NB4 (cell line): ENCODE measurements around the gene CCDC71.

ENCODE experiments used
- DNase-seq: peaks from one replicate; pipeline ENCODE4 v3.0.0; 2010; ENCODE audit warnings: low read depth
- H3K4me3 ChIP-seq: one replicate; pipeline ENCODE4 v1.5.1; 2011; ENCODE audit warnings: mild to moderate bottlenecking, low read depth, low read length, moderate library complexity
- MYC ChIP-seq: IDR thresholded peaks from 2 replicates; pipeline ENCODE4 v1.6.1; 2011; ENCODE audit warnings: low read depth, low read length
- POLR2A ChIP-seq: IDR thresholded peaks from 2 replicates; pipeline ENCODE4 v1.6.1; 2011; ENCODE audit warnings: mild to moderate bottlenecking; ENCODE audit not compliant: insufficient read length; ENCODE audit errors: extremely low read depth
- TF ChIP-seq, protein P1 (sequence below): IDR thresholded peaks from 2 replicates; pipeline ENCODE4 v1.6.1; 2011; ENCODE audit warnings: low read depth, low read length
- TF ChIP-seq, protein P2 (sequence below): IDR thresholded peaks from one replicate; pipeline ENCODE4 v1.5.1; 2012; ENCODE audit warnings: low read depth, low read length

Gene CCDC71

DNA sequence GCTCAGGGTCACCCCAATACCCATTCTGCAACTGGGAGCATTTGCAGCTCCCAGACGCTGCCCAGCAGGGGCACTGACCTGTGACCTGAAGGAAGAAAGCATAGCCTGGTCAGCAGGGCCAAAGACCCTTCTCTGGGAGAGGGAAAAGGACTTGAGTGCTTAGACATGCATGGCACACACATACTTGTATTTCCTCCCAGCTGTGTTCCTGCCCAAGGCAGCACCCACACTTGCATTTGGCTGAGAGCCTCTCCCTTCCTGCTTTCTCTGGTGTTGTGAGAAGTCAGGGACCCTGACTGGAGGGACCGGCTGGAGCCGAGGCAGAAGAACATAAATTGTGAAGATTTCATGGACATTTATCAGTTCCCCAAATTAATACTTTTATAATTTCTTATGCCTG lies 26.1 kb downstream of the CCDC71 start:
- no peak for DNase-seq
- no peak overlapping the region for H3K4me3 ChIP-seq
- TF ChIP-seq, protein P1, sequence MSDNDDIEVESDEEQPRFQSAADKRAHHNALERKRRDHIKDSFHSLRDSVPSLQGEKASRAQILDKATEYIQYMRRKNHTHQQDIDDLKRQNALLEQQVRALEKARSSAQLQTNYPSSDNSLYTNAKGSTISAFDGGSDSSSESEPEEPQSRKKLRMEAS = no peak
- TF ChIP-seq POLR2A (no peak), MYC (no peak)
- TF ChIP-seq, protein P2, sequence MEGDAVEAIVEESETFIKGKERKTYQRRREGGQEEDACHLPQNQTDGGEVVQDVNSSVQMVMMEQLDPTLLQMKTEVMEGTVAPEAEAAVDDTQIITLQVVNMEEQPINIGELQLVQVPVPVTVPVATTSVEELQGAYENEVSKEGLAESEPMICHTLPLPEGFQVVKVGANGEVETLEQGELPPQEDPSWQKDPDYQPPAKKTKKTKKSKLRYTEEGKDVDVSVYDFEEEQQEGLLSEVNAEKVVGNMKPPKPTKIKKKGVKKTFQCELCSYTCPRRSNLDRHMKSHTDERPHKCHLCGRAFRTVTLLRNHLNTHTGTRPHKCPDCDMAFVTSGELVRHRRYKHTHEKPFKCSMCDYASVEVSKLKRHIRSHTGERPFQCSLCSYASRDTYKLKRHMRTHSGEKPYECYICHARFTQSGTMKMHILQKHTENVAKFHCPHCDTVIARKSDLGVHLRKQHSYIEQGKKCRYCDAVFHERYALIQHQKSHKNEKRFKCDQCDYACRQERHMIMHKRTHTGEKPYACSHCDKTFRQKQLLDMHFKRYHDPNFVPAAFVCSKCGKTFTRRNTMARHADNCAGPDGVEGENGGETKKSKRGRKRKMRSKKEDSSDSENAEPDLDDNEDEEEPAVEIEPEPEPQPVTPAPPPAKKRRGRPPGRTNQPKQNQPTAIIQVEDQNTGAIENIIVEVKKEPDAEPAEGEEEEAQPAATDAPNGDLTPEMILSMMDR = no peak

DNA sequence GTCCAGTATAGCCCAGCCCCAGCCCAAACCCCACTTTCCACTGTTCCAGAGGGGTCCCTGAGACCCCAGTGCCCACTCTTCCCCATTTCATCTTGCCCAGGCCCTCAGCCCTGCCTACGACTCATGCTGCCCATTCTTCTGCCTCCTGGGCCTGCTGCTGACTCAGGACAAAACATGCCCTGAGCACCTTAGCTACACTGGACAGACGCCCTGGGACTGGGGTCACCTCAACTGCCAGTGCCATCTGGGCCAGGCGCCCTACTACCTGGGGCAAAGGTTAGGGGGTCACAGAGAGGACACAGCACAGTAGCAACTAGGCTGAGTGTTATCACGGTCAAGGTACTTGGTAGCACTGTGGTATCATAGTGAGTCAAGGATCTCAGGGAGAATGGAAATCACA lies 30.6 kb downstream of the CCDC71 start:
- no peak for DNase-seq
- H3K4me3 ChIP-seq = no peak overlapping the region
- TF ChIP-seq, protein P2 = no peak
- TF ChIP-seq POLR2A = no peak

DNA sequence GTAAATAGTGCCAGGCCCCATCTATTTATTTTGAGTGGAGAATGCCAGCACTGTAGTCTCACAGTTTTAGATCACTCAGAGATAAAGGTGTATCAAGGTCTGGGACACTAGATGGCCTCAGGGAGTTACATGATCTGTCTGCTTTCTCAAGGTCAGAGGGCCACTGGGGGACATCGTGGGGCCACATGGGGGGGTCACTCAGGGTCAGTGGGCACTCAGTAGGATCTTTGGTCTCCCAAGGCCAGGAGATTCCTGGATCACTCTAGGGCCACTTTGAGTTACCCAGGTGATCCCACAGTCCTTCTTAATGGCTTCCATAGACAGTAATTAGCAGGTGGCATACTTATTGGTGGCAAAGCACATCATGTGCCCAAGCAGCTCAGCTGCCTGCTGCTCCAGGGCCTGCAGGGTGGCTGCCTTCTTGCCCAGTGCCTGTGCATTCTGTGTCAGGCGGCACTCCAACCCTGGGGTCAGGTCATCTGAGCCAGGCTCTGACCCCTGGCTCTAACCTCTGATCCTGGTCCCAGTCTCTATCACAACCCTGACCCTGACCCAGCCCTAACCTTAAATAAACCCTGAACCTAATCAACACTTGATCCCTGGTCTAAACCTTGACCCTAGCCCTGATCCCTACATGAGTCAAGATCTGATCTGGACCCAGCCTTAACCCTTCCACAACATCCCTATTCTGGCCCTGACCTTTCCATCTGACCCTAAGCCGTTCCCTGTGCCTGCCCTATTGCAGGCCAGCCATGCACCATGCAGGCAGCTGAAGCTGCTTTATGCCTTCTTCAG lies 31.5 kb downstream of the CCDC71 start:
- TF ChIP-seq, protein P2 = no peak
- TF ChIP-seq, protein P1 = no peak
- TF ChIP-seq MYC (no peak), POLR2A (no peak)
- no peak for DNase-seq
- H3K4me3 ChIP-seq = no peak overlapping the region

DNA sequence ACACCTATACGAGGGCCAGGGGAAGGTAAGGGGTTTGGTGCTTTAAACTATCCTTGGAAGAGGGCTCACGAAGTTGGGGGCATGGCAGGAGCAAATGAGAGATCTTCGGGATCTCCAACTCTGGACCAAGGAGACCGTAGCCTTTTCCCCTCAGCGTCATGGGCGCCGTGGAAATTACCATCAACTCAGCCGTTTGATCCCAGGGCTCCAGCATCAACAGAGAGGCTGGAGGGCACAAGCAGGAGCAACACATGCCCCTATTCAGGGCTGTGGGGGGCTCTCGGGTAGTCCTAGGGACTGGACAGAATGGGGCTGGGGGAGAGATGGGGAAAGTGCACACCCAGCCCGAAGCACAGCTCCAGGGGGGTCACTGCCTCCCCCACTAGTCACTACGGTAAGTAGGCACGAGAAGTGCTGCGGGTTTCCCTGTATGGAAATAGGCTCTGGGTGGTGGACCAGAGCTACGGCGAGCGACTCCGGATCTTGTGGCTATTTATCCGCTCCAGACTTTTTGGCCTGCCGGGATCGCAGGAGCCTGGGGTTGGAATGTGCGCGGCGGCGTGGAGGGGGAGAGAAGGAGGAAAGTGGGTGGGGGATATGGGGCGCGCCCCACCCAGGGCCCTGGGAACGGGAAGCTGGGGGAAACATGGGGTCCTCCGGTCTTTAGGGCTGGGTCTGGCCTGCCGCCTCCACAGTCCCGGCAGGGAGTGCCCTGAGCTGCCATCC lies 32.7 kb downstream of the CCDC71 start:
- peak; percentile 42 for DNase-seq
- no peak for TF ChIP-seq MYC
- no peak for TF ChIP-seq POLR2A
- TF ChIP-seq, protein P1 = no peak
- TF ChIP-seq, protein P2 = no peak
- no peak overlapping the region for H3K4me3 ChIP-seq

DNA sequence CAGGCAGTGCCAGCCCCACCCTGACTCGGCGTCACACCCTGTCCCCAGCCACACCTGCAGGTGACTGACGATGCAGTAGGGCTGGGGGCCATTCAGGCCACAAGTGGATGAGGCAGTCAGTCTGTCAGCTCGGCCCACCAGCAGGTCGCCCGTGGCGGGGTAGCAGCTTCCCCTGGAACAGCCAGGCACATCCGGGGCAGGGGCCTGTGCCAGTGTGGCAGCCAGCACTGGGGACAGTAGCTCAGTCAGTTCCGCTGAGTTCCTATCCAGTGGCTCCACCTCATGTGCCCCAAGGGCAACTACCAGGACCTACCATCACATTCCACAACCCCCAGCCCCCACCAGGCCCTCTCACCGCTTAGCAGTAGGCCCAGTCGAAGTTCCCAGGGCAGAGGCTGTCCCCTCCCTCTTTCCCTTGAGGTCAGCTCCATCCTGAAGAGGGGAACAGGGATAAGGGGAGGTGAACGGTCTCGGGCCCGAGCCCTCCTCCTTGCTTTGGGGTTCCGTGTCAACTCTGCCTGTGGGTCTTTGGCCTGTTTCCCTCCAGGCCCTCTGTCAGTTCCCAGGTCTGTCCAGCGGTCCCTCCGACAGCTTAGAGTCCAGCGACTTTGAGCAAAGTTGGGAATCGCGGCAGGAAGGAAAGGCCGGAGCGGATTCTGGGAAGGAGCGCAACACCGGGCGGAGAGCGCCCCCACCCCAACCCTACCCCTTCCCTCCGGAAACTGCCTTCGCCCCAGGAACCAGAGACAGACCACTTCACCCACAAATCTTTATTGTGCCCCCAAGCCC lies 33.5 kb downstream of the CCDC71 start, which contains the start of gene LAMB2:
Gene LAMB2, minus strand, starts transcription at position 614 of the 789 bp plus-strand sequence. Its CDS starts 183 bp downstream, at position 431.
- DNase-seq = no peak
- no peak for TF ChIP-seq MYC
- TF ChIP-seq, protein P1 = no peak
- no peak for TF ChIP-seq POLR2A
- TF ChIP-seq, protein P2 = no peak
- no peak within 1 kb of the TSS for H3K4me3 ChIP-seq
